ENCODE data around the gene CD81.

DNA sequence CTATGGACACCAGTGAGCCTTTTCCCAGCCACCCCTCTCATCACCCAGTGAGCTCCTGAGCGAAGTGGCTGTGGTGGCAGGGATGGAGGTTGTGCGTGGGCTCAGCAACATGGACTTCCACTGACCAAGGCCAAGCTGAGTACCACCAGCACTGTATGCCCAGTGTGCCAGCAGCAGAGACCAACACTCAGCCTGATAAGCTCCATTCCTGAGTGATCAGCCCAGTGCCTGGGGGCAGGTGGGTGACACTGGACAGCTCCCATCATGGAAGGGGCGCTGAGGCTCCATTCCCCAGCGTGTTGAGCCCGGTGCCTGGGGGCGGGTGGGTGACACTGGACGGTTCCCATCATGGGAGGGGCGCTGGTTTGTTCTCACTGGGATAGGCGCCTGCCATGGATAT lies 17.6 kb upstream of the CD81 start:
- no peak for TF ChIP-seq POLR2A (IDR thresholded peaks at IDR 0.05)
- TF ChIP-seq, protein P1, sequence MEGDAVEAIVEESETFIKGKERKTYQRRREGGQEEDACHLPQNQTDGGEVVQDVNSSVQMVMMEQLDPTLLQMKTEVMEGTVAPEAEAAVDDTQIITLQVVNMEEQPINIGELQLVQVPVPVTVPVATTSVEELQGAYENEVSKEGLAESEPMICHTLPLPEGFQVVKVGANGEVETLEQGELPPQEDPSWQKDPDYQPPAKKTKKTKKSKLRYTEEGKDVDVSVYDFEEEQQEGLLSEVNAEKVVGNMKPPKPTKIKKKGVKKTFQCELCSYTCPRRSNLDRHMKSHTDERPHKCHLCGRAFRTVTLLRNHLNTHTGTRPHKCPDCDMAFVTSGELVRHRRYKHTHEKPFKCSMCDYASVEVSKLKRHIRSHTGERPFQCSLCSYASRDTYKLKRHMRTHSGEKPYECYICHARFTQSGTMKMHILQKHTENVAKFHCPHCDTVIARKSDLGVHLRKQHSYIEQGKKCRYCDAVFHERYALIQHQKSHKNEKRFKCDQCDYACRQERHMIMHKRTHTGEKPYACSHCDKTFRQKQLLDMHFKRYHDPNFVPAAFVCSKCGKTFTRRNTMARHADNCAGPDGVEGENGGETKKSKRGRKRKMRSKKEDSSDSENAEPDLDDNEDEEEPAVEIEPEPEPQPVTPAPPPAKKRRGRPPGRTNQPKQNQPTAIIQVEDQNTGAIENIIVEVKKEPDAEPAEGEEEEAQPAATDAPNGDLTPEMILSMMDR (IDR thresholded peaks at IDR 0.05), result no peak
